Bronchial epithelial cell (primary cell): ENCODE measurements around the gene HIVEP3. TPM values are rescaled to one million over a fixed set of nuclear protein-coding genes. Genes with fewer than 3 reads are reported as not detected.

Source experiments
- DNase-seq: peaks from one replicate; pipeline ENCODE4 v3.0.0-alpha.2; 2010; ENCODE audit warnings: low read depth
- FAIRE-seq: peaks from 2 replicates; lab custom pipeline; 2011; peaks lifted over from hg19 to GRCh38; lab: Jason Lieb, UNC
- H3K27me3 ChIP-seq: 2 replicates; pipeline ENCODE4 v1.5.1; 2011; ENCODE audit warnings: low read length; ENCODE audit not compliant: control insufficient read depth, insufficient read depth
- H3K36me3 ChIP-seq: 2 replicates; pipeline ENCODE4 v1.5.1; 2011; ENCODE audit warnings: low read length; ENCODE audit not compliant: control insufficient read depth, insufficient read depth
- H3K4me3 ChIP-seq: 2 replicates; pipeline ENCODE4 v1.5.1; 2011; ENCODE audit warnings: mild to moderate bottlenecking, low read depth, low read length, control low read depth
- total RNA-seq: library from RNA; depleted of rRNA; stranded (reverse); fragments of >200 nt; gene quantifications from 2 replicates; pipeline ENCODE4 v1.2.1, GENCODE V29; 2014
- TF ChIP-seq, protein P1 (sequence below): IDR thresholded peaks from 2 replicates; pipeline ENCODE4 v1.5.1; 2011; ENCODE audit warnings: mild to moderate bottlenecking, moderate library complexity, low read length, control low read depth, inconsistent platforms; ENCODE audit not compliant: insufficient read depth, severe bottlenecking

Gene HIVEP3
- total RNA-seq, 1 donor from 2014 or later = under 0.01 TPM

DNA sequence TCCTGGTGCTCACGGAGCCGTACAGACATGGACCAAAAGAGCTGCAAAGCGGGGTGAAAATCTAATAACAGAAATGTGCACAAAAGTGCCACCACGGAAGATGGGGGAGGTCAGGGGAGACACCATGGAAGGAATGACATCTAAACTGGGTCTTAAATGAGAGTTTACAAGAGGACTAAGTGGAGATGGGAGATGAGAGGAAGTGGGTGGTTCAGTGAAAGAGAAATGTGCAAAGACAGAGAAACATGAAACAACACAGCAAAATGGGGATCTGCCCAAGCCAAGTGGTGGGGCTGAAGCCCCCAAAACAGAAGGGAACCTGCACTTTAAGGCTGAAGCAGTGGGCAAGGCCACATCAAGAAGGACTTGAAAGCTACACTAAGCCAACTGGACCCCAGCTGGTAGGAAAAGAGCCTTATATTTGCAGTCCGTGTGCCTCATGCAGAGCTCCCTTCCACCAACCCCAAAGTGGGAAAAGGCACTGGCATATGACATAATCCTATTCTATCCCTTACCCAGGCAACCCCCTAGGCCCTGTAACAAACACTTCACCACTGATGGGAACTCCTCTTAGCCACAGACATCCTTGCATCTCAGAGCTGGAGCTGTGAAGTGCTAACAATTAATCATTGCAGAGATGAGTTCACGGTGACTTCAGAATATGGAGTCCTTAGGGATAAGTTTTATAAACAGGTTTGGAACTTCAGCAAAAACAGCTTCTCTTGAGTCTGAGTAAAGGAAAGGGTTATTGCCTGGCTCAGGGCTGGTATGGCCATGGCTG is 235.7 kb downstream of the HIVEP3 start:
- H3K4me3 ChIP-seq = no peak overlapping the region
- no peaks in the 10 kb centered on the region for H3K36me3 ChIP-seq
- H3K27me3 ChIP-seq = no peaks in the 10 kb centered on the region
- DNase-seq = no peak
- TF ChIP-seq, protein P1, sequence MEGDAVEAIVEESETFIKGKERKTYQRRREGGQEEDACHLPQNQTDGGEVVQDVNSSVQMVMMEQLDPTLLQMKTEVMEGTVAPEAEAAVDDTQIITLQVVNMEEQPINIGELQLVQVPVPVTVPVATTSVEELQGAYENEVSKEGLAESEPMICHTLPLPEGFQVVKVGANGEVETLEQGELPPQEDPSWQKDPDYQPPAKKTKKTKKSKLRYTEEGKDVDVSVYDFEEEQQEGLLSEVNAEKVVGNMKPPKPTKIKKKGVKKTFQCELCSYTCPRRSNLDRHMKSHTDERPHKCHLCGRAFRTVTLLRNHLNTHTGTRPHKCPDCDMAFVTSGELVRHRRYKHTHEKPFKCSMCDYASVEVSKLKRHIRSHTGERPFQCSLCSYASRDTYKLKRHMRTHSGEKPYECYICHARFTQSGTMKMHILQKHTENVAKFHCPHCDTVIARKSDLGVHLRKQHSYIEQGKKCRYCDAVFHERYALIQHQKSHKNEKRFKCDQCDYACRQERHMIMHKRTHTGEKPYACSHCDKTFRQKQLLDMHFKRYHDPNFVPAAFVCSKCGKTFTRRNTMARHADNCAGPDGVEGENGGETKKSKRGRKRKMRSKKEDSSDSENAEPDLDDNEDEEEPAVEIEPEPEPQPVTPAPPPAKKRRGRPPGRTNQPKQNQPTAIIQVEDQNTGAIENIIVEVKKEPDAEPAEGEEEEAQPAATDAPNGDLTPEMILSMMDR = no peak
- FAIRE-seq = no peak

DNA sequence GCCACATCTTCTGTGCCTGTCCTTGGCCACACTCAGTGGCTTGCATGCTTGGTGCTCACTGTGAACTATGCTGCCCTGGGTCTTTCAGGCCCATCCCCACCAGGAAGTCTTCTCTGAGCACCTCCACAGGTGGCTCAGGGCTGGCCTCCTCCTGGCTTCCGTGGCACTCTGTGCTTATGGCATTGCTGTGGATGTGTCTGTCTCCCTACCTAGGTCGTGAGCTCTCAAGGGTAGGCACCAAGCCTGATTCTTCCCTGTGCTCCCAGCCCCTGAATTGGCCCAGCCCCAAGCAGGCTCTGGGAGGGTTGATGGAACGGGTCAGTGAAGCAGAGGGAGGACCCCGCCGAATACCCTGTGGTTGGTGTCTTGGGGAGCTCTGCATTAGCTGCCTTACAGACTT is 236.6 kb downstream of the HIVEP3 start:
- TF ChIP-seq, protein P1 = no peak
- FAIRE-seq = no peak
- no peak for DNase-seq
- no peaks in the 10 kb centered on the region for H3K36me3 ChIP-seq
- no peaks in the 10 kb centered on the region for H3K27me3 ChIP-seq
- H3K4me3 ChIP-seq = no peak overlapping the region

DNA sequence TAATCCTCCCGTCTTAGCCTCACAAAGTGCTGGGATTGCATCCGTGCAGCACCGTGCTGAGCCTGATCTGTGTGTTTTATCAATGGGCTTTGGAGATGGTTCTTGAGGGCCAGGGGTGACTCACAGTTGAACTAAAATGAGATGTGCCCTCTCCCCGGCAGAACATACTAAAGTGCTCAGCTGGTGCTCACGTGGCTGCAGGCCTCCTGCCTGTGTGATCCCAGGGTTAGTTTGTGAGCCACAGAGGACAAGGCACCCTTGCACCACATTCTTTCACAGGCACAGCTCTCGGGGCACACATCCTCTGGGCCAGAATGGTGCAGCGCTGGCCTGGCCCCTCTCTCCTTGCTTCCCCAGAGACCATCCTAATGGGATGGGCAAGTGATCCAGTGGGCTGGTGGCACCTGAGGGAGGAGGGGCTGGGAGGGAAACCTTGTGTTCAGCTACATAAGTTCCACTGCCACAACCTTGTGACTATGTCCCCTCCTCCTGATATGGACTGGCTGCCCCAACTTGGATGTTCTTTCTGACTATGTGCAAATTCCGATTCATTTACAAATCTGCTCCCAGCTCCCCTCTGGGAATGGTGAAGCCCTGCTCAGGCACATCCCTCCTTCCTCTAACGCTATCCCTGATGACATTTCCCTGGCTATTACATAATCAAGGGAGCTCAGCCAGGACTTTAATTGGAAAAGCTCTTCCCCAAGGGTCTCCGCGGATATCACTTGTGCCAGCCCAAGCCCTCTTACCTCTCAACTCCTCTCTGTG is 237.2 kb downstream of the HIVEP3 start:
- TF ChIP-seq, protein P1 = no peak
- FAIRE-seq (peak; percentile 32), DNase-seq (peak; percentile 35)
- no peak overlapping the region for H3K4me3 ChIP-seq
- no peaks in the 10 kb centered on the region for H3K36me3 ChIP-seq
- no peaks in the 10 kb centered on the region for H3K27me3 ChIP-seq

DNA sequence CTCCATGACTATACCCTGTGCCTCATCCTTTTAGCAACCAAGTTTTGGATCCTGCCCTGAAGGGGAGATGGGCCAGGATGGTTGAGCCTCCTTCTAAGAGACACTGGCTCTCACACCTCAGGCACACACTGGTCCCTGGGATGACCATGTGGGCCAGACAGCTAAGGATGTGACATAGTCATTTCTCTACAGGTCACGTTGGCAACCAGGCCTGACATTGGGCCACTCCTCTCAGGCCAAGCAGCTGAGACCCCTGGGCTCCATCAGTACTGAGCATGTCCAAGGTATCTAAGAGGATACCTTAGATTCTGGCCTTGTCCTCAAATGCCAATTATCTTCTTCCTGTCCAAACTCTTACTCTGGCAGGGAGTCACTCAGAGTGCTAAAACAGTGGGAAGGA is 238.7 kb downstream of the HIVEP3 start:
- H3K4me3 ChIP-seq = no peak overlapping the region
- H3K27me3 ChIP-seq = no peaks in the 10 kb centered on the region
- FAIRE-seq (no peak), DNase-seq (no peak)
- H3K36me3 ChIP-seq = no peaks in the 10 kb centered on the region
- TF ChIP-seq, protein P1 = no peak

DNA sequence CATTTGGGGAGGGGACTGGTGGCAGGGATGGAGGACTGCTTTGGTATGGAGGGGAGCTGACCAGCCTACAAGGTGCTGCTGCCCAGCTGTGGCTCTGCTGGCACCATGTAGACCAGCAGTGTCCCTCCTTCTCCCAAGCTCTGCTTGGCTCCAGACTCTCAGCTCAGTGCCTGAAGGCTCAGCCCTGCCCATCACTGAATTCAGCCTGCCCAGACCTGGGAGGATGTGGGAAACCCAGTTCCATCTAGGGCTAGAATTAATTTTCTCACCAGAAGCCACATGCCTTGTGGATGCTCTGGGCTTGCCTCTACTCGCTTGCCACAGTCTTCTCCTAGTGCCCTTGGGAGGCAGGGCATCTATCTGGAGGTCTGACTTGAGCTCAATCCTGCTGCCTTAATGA is 239.2 kb downstream of the HIVEP3 start:
- Histone ChIP-seq H3K4me3 (no peak overlapping the region), H3K36me3 (no peaks in the 10 kb centered on the region), H3K27me3 (no peaks in the 10 kb centered on the region)
- DNase-seq = peak; percentile 86
- peak; percentile 91 for FAIRE-seq
- TF ChIP-seq, protein P1 = no peak
